CD4-positive, alpha-beta T cell treated with Interleukin-21 for 1 hour (primary cell): ENCODE results near the gene PTPN3.

ENCODE experiments used
- DNase-seq: peaks from one replicate; pipeline ENCODE4 v3.0.0-alpha.2; 2020

Gene PTPN3

DNA sequence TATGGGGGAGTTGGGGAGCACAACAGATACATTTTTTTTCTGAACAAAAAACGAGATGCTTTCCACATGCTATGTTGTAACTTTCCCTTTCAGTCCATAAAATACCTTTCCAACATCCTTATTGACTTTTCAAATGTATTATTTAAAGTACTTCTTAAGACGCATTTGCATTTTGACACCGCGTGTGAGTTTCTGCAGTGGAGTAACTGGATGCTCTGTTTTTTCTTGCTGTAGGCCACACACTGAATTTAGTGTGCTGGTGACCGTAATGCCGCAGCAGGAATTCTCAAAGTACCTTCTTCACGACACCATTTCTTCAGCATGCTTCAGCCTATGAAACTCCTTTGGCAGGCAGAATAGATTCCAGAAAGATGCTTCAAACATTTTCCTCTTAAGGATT is 163.0 kb downstream of the PTPN3 start:
- no peak for DNase-seq

DNA sequence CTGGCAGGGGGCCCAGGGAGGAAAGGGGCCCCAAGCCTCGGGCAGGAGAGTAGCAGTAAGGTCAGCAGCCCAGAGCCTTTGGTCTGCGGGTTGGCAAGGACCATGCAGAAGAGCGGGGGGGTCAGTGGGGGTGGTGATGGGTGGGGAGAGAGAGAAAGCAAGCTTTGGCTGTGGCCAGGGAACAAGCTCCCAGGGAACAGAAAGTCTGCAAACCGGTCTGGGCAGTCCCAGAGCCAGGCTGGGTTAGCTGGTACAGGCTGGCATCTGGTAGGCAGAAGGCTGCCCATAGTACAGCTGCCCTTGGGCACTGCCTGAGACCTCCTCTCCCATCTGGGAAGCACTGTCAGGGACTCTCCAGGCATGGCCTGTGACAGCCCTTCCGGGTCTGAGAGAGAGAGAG is 166.8 kb downstream of the PTPN3 start:
- DNase-seq = no peak

DNA sequence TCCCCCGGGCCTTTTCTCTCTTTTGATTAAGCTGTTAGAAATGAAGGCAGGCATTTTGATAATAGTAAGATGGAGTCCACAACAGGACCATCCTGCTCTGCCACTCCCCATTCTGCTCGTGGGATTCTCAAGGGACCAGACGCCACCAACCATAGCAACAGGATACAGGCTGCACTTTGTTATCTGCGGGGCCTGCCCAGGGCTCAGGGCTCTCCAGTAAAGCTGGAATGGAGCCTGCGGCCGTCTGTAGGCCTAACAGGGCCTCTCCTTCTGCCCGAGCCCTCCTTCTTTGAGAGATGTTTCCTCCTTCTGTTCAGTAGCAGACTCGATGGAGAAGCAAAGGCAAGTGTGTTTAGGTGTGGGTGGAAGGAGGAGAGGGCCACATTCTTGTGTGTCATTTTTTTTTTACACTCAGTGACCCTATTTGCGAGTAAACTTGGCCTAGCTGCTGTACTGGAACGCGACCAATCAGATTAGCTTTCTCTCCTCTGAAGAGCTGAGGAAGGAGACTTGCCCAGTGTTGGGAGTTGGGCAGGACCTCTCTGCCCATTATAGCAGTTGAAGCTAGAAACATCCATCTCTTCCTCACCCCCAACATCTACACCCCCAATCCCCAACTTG is 168.4 kb downstream of the PTPN3 start:
- DNase-seq = no peak

DNA sequence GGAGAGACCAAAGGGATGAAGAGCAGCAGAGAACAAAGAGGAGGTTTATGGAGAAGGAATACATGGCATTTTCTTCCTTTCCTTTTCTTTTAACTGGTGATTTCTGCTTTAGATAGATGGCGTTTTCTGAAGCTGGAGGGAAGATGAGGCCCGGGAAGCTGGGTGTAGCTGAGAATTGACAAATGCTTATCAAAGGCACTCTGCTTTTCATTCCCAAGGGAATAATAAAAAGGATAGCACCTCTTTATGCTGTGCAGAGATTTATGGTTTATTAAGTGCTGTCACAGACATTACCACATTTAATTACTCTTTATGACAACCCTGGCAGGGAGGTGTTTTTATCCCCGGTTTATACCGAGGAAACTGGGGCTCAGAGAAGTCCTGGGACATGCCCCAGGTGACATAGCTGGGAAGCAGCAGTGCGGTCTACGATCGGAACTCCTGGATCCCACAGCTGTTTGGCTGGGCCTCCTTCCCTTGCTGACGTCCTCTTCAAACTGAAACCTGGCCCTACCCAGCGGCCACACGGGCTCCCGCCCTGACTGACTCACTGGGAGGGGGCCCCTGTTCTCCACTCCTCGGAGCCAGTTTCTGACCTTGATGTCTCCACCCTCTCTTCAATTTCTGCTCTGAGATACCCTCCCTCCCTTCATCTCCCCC is 169.0 kb downstream of the PTPN3 start:
- DNase-seq = no peak
